ENCODE data around the gene ANKK1.

The ANKK1 gene

DNA sequence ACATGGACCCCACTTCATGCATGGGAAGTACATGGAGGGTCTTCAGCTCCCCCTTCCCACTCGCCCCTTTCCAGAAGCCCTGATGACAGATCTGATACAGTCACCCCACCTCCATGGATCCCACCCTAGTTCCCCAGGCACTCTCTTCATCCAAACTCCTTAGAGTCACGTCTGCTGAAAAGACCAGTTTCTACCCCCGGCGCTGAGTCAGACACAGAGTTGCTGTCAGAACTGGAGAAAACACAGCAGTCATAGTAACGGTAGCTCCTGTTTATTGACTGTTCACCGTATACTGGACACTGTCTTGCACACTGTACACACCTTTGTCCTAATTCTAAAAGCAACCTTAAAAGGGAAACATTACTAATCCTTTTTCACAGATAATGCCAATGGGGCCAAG, 58.5 kb downstream of the ANKK1 start:
- peak; percentile 90 for ATAC-seq (ENCODE audit: low read depth)
- Histone ChIP-seq H3K9me3 (ENCODE audit: severe bottlenecking) (no peaks in the 10 kb centered on the region), H3K27ac (ENCODE audit: poor library complexity, severe bottlenecking) (peak overlapping the region; percentile 59), H3K36me3 (ENCODE audit: low read depth) (no peaks in the 10 kb centered on the region), H3K4me3 (ENCODE audit: severe bottlenecking) (no peak overlapping the region), H3K4me1 (ENCODE audit: insufficient read depth, poor library complexity, severe bottlenecking) (peaks cover 28% of the 10 kb centered on the region), H3K27me3 (ENCODE audit: insufficient read depth, poor library complexity, severe bottlenecking) (no peaks in the 10 kb centered on the region)
- TF ChIP-seq, protein P1, sequence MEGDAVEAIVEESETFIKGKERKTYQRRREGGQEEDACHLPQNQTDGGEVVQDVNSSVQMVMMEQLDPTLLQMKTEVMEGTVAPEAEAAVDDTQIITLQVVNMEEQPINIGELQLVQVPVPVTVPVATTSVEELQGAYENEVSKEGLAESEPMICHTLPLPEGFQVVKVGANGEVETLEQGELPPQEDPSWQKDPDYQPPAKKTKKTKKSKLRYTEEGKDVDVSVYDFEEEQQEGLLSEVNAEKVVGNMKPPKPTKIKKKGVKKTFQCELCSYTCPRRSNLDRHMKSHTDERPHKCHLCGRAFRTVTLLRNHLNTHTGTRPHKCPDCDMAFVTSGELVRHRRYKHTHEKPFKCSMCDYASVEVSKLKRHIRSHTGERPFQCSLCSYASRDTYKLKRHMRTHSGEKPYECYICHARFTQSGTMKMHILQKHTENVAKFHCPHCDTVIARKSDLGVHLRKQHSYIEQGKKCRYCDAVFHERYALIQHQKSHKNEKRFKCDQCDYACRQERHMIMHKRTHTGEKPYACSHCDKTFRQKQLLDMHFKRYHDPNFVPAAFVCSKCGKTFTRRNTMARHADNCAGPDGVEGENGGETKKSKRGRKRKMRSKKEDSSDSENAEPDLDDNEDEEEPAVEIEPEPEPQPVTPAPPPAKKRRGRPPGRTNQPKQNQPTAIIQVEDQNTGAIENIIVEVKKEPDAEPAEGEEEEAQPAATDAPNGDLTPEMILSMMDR (IDR thresholded peaks at IDR 0.05; ENCODE audit: poor library complexity, severe bottlenecking): no peak
- DNase-seq (ENCODE audit: low spot score): no peak

DNA sequence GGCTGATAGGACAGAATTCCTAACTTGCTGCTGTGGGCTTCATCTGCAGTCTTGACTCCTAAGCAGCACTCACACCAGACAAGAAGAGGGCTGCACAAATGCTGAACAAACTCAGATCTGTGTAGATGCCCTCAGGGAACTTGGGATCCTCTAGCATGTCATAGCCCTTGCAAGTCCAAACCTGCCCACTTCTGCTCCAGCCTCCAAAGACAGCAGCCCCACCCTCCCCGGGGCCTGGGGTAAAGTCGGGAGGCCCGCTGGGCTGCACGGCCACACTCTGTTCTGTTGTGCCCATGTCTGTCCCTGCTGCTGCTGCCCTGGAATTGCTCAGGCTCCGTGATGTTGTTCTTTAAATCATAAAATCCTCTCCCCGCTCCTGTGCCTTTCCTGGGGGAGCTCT, 59.4 kb downstream of the ANKK1 start:
- Histone ChIP-seq H3K27me3 (ENCODE audit: insufficient read depth, poor library complexity, severe bottlenecking) (no peaks in the 10 kb centered on the region), H3K36me3 (ENCODE audit: low read depth) (no peaks in the 10 kb centered on the region), H3K4me3 (ENCODE audit: severe bottlenecking) (no peak overlapping the region), H3K4me1 (ENCODE audit: insufficient read depth, poor library complexity, severe bottlenecking) (peaks cover 28% of the 10 kb centered on the region), H3K27ac (ENCODE audit: poor library complexity, severe bottlenecking) (peak overlapping the region; percentile 59), H3K9me3 (ENCODE audit: severe bottlenecking) (no peaks in the 10 kb centered on the region)
- DNase-seq (ENCODE audit: low spot score) (peak; percentile 90), ATAC-seq (ENCODE audit: low read depth) (peak; percentile 85)
- TF ChIP-seq, protein P1 (IDR thresholded peaks at IDR 0.05; ENCODE audit: poor library complexity, severe bottlenecking): no peak

DNA sequence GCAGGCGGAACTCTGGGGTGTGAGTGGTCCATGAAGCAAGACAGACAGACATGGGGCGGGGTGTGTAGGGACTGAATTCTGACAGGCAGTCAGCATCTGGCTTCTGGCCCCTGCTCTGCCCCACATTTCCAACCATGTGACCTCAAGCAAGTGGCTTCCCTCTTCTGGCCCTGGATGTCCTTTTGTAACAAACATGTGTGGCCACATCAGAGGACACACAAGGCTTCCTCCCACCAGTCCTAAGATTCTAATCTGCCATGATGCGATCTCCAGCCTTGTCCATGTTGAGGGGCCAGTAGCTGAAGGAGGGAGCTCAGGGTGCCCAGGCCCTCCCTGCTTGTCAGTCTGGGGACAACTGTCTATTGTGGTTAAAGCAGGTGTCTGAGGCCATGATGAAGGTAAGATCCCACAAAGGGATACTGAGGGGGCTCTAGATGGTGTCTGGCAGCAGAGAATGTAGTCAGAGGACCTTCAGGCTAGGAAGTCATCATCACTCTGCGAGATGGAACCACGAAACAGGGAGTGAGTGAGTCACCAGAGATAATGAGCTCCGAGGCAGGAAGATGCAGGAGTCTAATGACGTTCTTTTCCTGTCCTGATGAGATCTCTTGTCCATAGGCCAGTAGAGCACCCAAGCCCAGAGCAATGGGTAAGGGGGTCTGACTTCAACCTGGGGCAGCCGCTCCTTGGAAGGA, 60.2 kb downstream of the ANKK1 start:
- Histone ChIP-seq H3K27me3 (ENCODE audit: insufficient read depth, poor library complexity, severe bottlenecking) (no peaks in the 10 kb centered on the region), H3K4me1 (ENCODE audit: insufficient read depth, poor library complexity, severe bottlenecking) (peaks cover 28% of the 10 kb centered on the region), H3K27ac (ENCODE audit: poor library complexity, severe bottlenecking) (peak overlapping the region; percentile 59), H3K36me3 (ENCODE audit: low read depth) (no peaks in the 10 kb centered on the region), H3K4me3 (ENCODE audit: severe bottlenecking) (no peak overlapping the region), H3K9me3 (ENCODE audit: severe bottlenecking) (no peaks in the 10 kb centered on the region)
- DNase-seq (ENCODE audit: low spot score): no peak
- peak; percentile 43 for ATAC-seq (ENCODE audit: low read depth)
- TF ChIP-seq, protein P1 (IDR thresholded peaks at IDR 0.05; ENCODE audit: poor library complexity, severe bottlenecking): no peak

DNA sequence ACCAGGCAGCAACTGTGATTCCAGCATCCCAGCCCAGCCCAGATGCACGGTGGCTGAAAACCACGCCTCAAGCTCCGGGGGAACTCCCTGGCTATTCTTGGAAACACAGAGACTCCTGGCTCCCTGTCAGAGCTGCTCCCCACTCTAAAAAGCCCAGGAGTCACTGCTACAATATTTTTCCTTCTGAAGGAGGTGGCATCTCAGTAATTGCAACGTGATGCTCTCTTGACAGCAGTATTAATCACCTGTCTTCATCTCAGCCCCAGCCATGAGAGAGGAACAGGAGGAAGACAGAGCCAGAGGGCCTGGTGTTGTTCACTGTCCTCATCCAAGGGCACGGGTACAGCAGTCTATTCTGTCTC, 60.7 kb downstream of the ANKK1 start:
- TF ChIP-seq, protein P1 (IDR thresholded peaks at IDR 0.05; ENCODE audit: poor library complexity, severe bottlenecking): no peak
- no peak overlapping the region for H3K4me3 ChIP-seq (ENCODE audit: severe bottlenecking)
- H3K36me3 ChIP-seq (ENCODE audit: low read depth): no peaks in the 10 kb centered on the region
- no peak for DNase-seq (ENCODE audit: low spot score)
- no peaks in the 10 kb centered on the region for H3K9me3 ChIP-seq (ENCODE audit: severe bottlenecking)
- ATAC-seq (ENCODE audit: low read depth): no peak
- no peaks in the 10 kb centered on the region for H3K27me3 ChIP-seq (ENCODE audit: insufficient read depth, poor library complexity, severe bottlenecking)
- H3K4me1 ChIP-seq (ENCODE audit: insufficient read depth, poor library complexity, severe bottlenecking): peaks cover 28% of the 10 kb centered on the region
- peak overlapping the region; percentile 59 for H3K27ac ChIP-seq (ENCODE audit: poor library complexity, severe bottlenecking)

- Histone ChIP-seq H3K9me3 (ENCODE audit: severe bottlenecking) (no peaks in the 10 kb centered on the region), H3K27ac (ENCODE audit: poor library complexity, severe bottlenecking) (no peak overlapping the region), H3K36me3 (ENCODE audit: low read depth) (no peaks in the 10 kb centered on the region), H3K27me3 (ENCODE audit: insufficient read depth, poor library complexity, severe bottlenecking) (no peaks in the 10 kb centered on the region), H3K4me3 (ENCODE audit: severe bottlenecking) (no peak overlapping the region), H3K4me1 (ENCODE audit: insufficient read depth, poor library complexity, severe bottlenecking) (peaks cover 28% of the 10 kb centered on the region)
- no peak for ATAC-seq (ENCODE audit: low read depth)
- DNase-seq (ENCODE audit: low spot score): no peak
- TF ChIP-seq, protein P1 (IDR thresholded peaks at IDR 0.05; ENCODE audit: poor library complexity, severe bottlenecking): no peak
Measured at GRCh38 chr11:113449743-113450142, 62.2 kb downstream of the ANKK1 start.

All from RWPE2 (cell line).